Inflammatory macrophage treated with lipopolysaccharide for 1 hour (primary cell): ENCODE results near the gene FRMD6.
A peak's percentile ranks its signal among the peaks of the same experiment; 100 is the strongest.
"Not testable (repeated sequence)": the region's sequence is repeated elsewhere in the genome, so short reads cannot be mapped to it uniquely, and the experiment has no call there.

Source experiments
- DNase-seq, 2 donors: peaks; one replicate each; pipeline ENCODE4 v3.0.0-alpha.2; 2020 to 2022

The FRMD6 gene

DNA sequence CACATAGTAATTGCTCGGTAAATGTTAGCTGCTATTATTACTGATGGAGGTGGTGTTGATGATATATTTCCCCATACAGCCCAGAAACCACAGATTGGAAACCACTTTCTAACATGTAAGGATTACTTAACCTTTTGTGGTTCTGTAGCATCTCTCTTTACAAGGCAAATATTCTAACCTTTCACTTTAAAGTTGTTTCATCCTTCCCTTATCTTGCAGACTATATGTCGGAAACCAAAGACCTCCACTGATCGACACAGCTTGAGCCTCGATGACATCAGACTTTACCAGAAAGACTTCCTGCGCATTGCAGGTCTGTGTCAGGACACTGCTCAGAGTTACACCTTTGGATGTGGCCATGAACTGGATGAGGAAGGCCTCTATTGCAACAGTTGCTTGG is 75.8 kb downstream of the FRMD6 start:
- DNase-seq: no peak

DNA sequence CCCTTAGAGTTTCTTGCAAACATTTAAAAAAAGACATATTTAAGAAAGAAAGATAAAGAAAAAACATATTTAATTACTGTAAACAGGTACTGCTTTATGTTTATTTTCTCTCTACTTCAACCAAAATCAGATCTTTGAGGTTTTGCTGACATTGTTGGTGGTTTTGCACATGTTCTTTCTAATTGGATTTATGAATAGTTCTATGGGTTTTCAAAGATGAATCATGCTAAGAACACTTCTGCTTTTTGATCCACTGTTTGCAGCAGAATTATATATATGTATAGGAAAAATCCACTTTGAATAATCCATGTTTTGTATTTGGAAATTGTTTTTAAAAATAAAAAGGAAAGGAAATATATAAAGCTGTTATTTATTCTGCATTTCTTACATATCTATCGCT is 78.4 kb downstream of the FRMD6 start:
- DNase-seq: peak; percentile 2 to 23

DNA sequence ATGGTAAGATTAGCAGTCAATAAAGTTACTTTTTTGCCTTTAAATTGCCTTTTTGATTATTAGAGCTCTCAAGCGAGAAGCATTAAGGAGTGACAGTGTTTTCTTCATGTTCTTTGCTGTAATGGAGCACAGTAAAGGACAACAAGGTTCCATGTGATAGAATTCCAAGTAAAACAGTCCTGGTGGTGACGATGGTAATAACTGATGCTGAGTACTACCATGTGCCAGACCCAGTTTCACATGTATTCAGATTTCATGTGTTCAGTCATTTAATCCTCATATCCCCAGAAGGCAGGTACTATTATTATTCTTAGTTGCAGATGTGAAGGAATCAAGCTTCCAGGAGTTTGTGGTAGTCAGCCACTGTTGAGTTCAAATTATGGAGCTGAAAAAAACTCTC is 79.0 kb downstream of the FRMD6 start:
- DNase-seq: no peak

GRCh38 chr14:51732494-51733112 is 80.9 kb downstream of the FRMD6 start:
- no peak for DNase-seq

GRCh38 chr14:51733147-51733546 is 81.4 kb downstream of the FRMD6 start:
- no peak for DNase-seq

- no peak for DNase-seq
Measured at GRCh38 chr14:51735851-51736250, 84.1 kb downstream of the FRMD6 start.

- no peak for DNase-seq
Measured at GRCh38 chr14:51738754-51739153, 87.0 kb downstream of the FRMD6 start.

- no peak for DNase-seq
Measured at GRCh38 chr14:51743588-51744000, 91.9 kb downstream of the FRMD6 start.

GRCh38 chr14:51744372-51745130 is 92.8 kb downstream of the FRMD6 start:
- no peak for DNase-seq

- DNase-seq: not testable (repeated sequence)
Measured at GRCh38 chr14:51746823-51747222, 95.1 kb downstream of the FRMD6 start.

- no peak for DNase-seq
Measured at GRCh38 chr14:51750542-51750941, 98.8 kb downstream of the FRMD6 start.

DNA sequence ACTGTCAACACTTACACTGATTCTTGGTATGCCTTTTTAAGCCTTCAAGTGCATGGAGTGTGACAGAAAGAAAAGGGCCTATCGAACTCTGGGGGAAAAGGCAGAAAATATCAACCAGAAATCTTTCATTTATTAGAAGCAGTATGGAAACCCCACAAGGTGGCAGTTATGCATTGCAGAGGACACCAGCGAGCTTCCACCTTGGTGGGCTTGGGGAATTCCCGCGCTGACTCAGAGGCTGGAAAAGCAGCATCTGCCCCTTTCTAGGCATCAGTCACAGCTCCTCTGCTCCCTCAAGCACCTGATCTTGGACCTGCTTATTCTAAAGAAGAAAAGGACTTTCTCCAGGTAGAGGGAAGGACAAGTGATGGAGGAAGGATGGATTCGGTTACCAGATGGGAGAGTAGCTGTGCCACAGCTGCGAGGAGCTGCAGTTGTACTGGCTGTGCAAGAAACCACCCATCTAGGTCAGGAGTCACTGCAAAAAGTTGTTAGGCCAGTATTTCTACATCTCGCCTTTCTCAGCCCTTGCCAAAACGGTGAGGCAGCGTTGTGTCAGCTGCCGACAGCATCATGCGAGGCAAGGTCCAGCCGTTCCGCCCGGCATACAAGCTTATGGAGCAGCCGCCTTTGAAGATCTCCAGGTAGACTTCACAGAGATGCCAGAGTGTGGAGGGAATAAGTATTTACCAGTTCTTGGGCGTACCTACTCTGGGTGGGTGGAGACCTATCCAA is 100.1 kb downstream of the FRMD6 start:
- not testable (repeated sequence) for DNase-seq

GRCh38 chr14:51757756-51758155 is 106.0 kb downstream of the FRMD6 start:
- DNase-seq: peak; percentile 26 to 58

GRCh38 chr14:51759950-51760349 is 108.2 kb downstream of the FRMD6 start:
- no peak for DNase-seq

GRCh38 chr14:51765726-51766125 is 114.0 kb downstream of the FRMD6 start:
- not testable (repeated sequence) for DNase-seq

- not testable (repeated sequence) for DNase-seq
Measured at GRCh38 chr14:51766586-51766985, 114.9 kb downstream of the FRMD6 start.

GRCh38 chr14:51769261-51769660 is 117.6 kb downstream of the FRMD6 start:
- DNase-seq: not testable (repeated sequence)

DNA sequence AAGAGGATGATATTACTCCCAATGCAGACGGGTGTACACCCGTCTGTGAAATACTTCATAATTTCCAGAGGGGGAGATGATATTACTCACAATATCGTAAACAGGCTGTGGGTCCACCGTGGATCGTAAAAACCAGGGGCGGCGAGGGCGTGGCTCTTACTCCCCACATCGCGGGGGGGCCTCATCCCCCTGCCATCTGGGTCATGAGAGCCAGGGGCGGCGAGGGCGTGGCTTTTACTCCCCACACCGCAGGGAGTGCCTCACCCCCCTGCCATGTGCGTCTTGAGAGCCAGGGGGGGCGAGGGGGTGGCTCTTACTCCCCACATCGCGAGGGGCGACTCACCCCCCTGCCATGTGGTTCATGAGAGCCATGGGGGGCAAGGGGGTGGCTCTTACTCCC is 122.5 kb downstream of the FRMD6 start:
- no peak for DNase-seq

DNA sequence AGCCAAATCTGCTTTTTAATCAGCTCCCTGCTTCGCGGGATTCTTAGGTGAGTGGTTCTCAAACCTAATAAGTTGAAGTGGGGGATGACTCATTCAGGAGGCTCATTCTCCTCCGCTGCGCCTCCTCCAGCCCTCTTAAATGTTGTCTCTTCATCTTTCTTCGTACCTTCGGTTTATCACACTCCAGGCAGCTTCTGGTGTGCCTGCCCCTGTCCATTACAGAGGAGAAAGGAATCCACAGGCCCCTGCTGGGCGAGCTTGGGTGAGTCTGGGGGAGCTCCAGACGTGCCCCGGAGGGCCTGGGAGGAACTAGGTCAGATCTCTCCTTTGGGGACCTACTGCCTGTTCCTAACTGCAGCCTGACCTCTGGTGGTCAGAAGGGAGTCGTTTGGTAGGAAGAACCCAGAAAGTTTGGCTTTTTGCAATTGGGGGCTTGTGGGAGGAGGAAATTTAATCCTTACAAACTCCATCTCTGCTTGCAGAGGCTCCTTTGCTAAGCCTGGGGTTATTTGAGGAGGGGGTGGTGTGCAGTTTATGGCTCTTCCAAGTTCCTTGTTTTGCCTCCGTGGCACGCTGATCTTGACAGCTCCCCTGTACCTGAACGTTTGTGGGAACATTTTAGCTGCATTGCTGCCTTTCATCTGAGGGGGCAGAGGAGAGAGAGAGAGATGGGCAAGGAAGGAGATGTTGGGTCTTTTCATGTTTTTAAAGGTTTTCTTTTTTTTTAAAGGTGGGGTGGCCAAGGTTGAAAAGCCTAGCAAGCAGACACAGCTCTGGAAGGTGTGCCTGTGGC is 124.6 kb downstream of the FRMD6 start:
- peak; percentile 22 to 47 for DNase-seq

DNA sequence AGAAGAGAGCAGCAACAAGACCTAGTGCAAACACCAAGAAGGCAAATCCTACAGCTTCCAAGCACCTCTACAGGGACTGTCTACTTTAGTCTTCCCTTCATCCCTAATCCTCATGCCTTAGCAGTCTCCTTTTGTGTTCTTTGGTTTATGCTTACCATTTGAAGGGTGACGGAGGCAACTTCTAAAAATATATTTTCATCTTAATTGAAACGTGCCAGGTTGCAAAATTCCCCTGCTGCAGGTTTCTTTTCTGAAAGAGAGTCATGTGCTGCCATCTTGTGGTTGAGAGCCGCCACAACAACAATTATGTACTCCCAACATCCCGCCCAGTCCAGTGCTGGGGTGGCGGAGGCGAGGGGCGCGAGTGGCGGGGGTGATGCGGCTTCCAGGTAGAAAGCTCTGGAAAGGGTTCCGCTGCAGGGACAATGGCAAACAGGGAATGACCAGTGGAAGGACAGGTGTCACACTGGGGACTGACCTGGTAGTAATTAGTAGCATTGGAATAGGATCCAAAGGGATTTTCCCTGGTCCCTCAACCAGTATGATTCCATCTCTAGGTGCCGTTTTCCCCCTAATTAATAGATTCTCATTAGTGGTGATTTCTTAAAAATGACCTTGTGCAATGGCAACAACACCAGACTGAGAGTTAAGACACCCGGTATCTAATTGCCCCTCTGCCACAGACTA is 128.4 kb downstream of the FRMD6 start:
- DNase-seq: peak; percentile 33 to 88
